Thyroid gland (tissue), 4 donors: Measurements from ENCODE around the gene TMEM175. TPM values are rescaled to one million over a fixed set of nuclear protein-coding genes. Genes with fewer than 3 reads are reported as not detected.

Experiments
- DNase-seq, 2 donors: peaks; one replicate each; pipeline ENCODE4 v3.0.0-alpha.2; 2019
- H3K27ac ChIP-seq, 3 donors: fragments of 200-600 bp; sonication (generic); 1 replicate in 2 of 3; 2 replicates in 1 of 3; pipeline ENCODE4 v1.5.1; 2016 to 2019; ENCODE audit warnings: mild to moderate bottlenecking in 1 of 3, moderate library complexity in 1 of 3
- H3K27me3 ChIP-seq: fragments of 200-600 bp; sonication (generic); one replicate; pipeline ENCODE4 v1.5.1; 2019
- H3K36me3 ChIP-seq, 2 donors: fragments of 200-600 bp; sonication (generic); one replicate each; pipeline ENCODE4 v1.5.1; 2016 to 2019
- H3K4me1 ChIP-seq, 2 donors: fragments of 200-600 bp; sonication (generic); one replicate each; pipeline ENCODE4 v1.5.1; 2017 to 2019
- H3K4me3 ChIP-seq, 3 donors: fragments of 200-600 bp; sonication (generic); replicated peaks in 1 of 3; 1 replicate in 2 of 3; 2 replicates in 1 of 3; pipeline ENCODE4 v1.5.1; 2016; ENCODE audit warnings: mild to moderate bottlenecking in 1 of 3
- H3K9me3 ChIP-seq: fragments of 200-600 bp; sonication (generic); one replicate; pipeline ENCODE4 v1.5.1; 2017
- POLR2A ChIP-seq, 2 donors: fragments of 450-650 bp; IDR thresholded peaks; one replicate each; pipeline ENCODE4 v1.6.1; 2017; ENCODE audit warnings: antibody characterized with exemption in 2 of 2, mild to moderate bottlenecking in 2 of 2, moderate library complexity in 1 of 2
- WGBS, 2 donors: methylation state at CpG; one replicate each; pipeline ENCODE4 v1.1.5; 2017; 5-methylcytosine and 5-hydroxymethylcytosine counted together
- intact Hi-C: fragments of 100-400 bp; cut with DNase I; formaldehyde crosslinking; loops from one replicate; pipeline ENCODE4 v1.15.1; 2023
- total RNA-seq, 4 donors: library from RNA; depleted of rRNA; stranded (reverse); fragments of >200 nt; gene quantifications; one replicate each; pipeline ENCODE4 v1.2.3, GENCODE V29; 2016
- TF ChIP-seq, protein P1 (sequence below), 6 experiments: fragments of 200-600 bp in 3 of 6; fragments of 450-650 bp in 3 of 6; sonication (generic) in 3 of 6; IDR thresholded peaks; one replicate each; pipeline ENCODE4 v1.5.1; 2016 to 2019; ENCODE audit warnings: antibody characterized with exemption in 6 of 6, mild to moderate bottlenecking in 2 of 6, inconsistent platforms in 1 of 6, moderate library complexity in 1 of 6

TMEM175 gene
- total RNA-seq, 4 donors from 2014 or later: 33.6 to 63.9 (median 40.4) TPM

DNA sequence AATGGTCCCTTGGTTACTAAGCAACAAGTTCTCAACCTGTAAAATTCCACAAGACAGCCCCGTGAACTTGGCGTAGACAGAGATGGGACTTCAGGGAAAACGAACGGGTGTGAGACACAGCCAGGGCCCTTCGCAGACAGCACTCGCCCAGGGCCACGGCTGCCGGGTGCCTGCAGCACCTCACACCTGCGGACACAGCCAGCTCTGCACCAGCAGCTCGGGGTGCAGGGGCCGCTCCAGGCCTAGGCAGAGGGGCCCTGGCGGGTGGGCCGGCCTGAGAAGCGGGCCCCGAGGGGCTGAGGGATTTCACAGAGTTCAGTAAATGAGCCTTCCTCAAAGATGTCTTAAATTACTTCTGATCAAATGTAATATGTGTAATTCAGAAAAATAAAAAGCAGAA is 34.1 kb upstream of the TMEM175 start:
- Histone ChIP-seq H3K4me3 (no peak overlapping the region), H3K27ac (no peak overlapping the region), H3K4me1 (no peaks in the 10 kb centered on the region), H3K27me3 (no peaks in the 10 kb centered on the region), H3K36me3 (peaks cover 9 to 26% of the 10 kb centered on the region in 2 donors), H3K9me3 (no peaks in the 10 kb centered on the region)
- no peak for TF ChIP-seq POLR2A (IDR thresholded peaks at IDR 0.05)
- TF ChIP-seq, protein P1, sequence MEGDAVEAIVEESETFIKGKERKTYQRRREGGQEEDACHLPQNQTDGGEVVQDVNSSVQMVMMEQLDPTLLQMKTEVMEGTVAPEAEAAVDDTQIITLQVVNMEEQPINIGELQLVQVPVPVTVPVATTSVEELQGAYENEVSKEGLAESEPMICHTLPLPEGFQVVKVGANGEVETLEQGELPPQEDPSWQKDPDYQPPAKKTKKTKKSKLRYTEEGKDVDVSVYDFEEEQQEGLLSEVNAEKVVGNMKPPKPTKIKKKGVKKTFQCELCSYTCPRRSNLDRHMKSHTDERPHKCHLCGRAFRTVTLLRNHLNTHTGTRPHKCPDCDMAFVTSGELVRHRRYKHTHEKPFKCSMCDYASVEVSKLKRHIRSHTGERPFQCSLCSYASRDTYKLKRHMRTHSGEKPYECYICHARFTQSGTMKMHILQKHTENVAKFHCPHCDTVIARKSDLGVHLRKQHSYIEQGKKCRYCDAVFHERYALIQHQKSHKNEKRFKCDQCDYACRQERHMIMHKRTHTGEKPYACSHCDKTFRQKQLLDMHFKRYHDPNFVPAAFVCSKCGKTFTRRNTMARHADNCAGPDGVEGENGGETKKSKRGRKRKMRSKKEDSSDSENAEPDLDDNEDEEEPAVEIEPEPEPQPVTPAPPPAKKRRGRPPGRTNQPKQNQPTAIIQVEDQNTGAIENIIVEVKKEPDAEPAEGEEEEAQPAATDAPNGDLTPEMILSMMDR (IDR thresholded peaks at IDR 0.05): no peak
- intact Hi-C loops: no loop called here
- WGBS, 2 donors: 89 to 99% methylated on average over 14 to 15 of the region's 15 CpGs
- no peak for DNase-seq

DNA sequence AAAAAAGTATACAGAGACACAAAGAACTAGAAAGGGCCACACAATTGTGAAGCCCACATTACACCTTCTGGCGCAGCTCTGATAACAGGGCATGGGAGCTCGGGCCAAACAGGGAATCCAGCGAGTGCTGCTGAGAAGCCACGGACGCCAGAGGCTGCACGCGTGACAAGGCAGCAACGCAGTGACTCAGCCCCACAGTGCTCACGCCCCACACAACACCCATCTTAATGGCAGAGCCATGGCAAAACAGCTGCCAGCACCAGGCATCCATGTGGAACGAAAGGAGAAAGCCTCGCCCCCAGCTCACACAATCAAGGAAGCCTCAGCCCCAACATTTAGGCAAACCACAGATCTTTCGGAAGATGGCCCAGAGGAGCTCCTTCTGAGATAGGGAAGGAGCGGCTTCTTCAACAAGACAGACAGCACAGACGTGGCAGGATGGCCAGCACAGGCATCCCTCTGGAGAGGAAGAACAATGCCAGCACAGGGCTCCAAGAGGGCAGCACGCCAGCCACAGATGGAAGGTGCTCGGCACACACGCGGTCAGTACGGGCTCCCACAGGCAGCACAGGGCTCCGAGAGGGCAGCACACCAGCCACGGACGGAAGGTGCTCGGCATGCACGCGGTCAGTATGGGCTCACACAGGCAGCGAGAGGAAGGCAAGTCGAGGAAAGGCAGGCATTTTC is 33.2 kb upstream of the TMEM175 start:
- no peak overlapping the region for H3K27ac ChIP-seq
- intact Hi-C loops: no loop called here
- no peaks in the 10 kb centered on the region for H3K9me3 ChIP-seq
- WGBS, 2 donors: 90 to 93% methylated on average over 20 to 25 of the region's 27 CpGs
- H3K4me3 ChIP-seq: no peak overlapping the region
- peaks cover 5 to 19% of the 10 kb centered on the region in 2 donors for H3K36me3 ChIP-seq
- no peak for TF ChIP-seq POLR2A (IDR thresholded peaks at IDR 0.05)
- TF ChIP-seq, protein P1 (IDR thresholded peaks at IDR 0.05): no peak
- no peaks in the 10 kb centered on the region for H3K4me1 ChIP-seq
- DNase-seq: no peak
- no peaks in the 10 kb centered on the region for H3K27me3 ChIP-seq

DNA sequence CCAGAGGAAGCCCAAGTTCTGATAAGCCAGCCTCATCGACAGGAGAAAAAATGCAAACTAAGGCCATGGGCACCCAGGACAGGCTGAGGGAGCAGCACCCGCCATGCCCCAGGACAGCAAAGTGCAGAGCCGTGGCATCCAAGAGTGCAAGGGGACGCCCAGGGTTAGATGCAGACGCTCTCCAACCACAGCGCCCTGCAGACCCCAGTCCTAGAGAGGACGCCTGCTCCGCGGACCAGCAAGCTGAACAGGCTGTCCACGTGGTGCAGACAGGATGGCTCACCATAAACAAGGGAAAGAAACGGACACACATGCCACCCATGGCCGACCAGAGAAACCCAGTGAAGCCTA is 32.7 kb upstream of the TMEM175 start:
- H3K4me1 ChIP-seq: no peaks in the 10 kb centered on the region
- 93% methylated on average over 12 of the region's 12 CpGs for WGBS, 2 donors
- TF ChIP-seq POLR2A (IDR thresholded peaks at IDR 0.05): no peak
- TF ChIP-seq, protein P1 (IDR thresholded peaks at IDR 0.05): no peak
- H3K27me3 ChIP-seq: no peaks in the 10 kb centered on the region
- no peak overlapping the region for H3K4me3 ChIP-seq
- intact Hi-C loops: no loop called here
- no peaks in the 10 kb centered on the region for H3K9me3 ChIP-seq
- peaks cover 5 to 22% of the 10 kb centered on the region in 2 donors for H3K36me3 ChIP-seq
- no peak overlapping the region for H3K27ac ChIP-seq
- DNase-seq: no peak

DNA sequence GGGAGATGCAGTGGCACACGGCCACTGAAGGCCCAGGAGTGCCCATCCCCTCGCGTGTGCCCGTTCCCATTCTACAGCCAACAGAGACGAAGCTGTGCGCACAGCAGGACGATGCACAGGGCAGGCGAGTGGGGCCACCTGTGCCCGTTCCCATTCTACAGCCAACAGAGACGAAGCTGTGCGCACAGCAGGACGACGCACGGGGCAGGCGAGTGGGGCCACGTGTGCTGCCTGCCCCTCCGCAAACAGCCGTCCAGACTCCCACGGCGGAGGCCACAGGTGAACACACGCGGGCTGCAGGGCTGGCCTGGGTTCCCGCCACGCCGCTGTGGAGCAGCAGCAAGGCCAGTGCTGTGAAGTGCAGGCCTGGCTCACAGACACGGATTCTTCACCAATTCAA is 32.2 kb upstream of the TMEM175 start:
- Histone ChIP-seq H3K4me3 (no peak overlapping the region), H3K36me3 (peaks cover 5 to 24% of the 10 kb centered on the region in 2 donors), H3K27me3 (no peaks in the 10 kb centered on the region), H3K4me1 (no peaks in the 10 kb centered on the region), H3K27ac (no peak overlapping the region), H3K9me3 (no peaks in the 10 kb centered on the region)
- DNase-seq: no peak
- TF ChIP-seq, protein P1 (IDR thresholded peaks at IDR 0.05): no peak
- TF ChIP-seq POLR2A (IDR thresholded peaks at IDR 0.05): no peak
- intact Hi-C loops: no loop called here
- WGBS, 2 donors: 96 to 98% methylated on average over 13 to 26 of the region's 26 CpGs

DNA sequence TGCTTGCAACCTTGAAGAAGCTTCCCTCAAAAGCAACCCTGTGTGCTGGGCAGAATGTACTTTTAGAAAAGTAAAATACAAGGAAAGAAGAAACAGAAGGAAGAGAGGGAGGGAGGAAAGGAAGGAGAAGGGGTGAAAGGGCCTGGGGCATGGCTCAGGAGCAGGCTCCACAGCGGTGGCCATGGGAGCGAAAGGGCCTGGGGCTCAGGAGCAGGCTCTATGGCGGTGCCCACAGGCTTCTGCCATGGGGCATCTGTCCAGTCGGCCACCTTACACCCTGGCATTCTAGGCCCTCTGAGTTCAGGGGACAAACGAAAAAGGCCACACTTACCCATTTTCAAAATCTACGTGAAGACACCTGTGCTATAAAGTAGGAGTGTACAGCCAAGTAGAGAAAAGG is 31.5 kb upstream of the TMEM175 start:
- no peak overlapping the region for H3K4me3 ChIP-seq
- H3K36me3 ChIP-seq: peaks cover 5 to 18% of the 10 kb centered on the region in 2 donors
- no peak overlapping the region for H3K27ac ChIP-seq
- DNase-seq: no peak
- intact Hi-C loops: no loop called here
- no peaks in the 10 kb centered on the region for H3K4me1 ChIP-seq
- no peaks in the 10 kb centered on the region for H3K9me3 ChIP-seq
- WGBS, 2 donors: 94 to 96% methylated on average over 6 of the region's 6 CpGs
- TF ChIP-seq POLR2A (IDR thresholded peaks at IDR 0.05): no peak
- TF ChIP-seq, protein P1 (IDR thresholded peaks at IDR 0.05): no peak
- no peaks in the 10 kb centered on the region for H3K27me3 ChIP-seq
